ENCODE measurements around the gene HLA-DQA2. TPM values are rescaled to one million over a fixed set of nuclear protein-coding genes. Genes with fewer than 3 reads are reported as not detected.

The HLA-DQA2 gene
- total and polyA plus RNA-seq, 10 donors: 0.10 to 84.9 (median 6.3) TPM

DNA sequence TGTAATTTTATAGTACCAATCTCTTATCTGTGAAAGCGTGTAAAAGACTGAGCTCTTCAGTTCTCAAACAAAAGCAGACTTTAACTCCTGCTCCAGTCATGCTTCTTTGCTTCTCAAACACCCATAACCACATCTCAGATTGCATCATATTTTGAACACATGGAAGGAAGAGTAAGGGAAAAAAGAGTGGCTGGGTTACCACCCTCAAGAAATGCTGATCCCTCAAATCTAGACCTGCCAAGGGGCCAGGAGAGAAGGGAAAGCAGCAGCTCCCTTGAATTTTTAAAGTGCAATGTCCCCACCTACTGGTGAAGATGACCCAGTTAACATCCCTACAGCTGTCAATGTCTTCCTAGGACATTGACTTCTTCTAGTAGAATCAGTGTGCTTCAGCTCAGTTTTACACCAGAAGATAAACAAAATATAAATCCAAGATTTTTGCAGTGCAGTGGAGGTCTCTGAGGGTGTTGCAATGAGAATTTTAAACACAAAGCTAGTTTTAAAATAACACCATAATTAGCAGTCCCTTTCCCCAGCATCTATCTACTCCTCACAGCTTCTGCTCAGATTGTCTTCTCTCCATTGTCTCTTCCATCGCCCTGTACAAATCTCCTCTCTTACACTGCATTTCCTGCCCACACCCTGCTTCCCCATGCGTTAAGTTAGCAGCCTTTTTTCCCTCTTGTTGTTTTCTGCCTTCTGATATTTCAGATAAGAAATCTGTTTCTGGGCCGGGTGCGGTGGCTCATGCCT, 44.8 kb downstream of the HLA-DQA2 start:
- intact Hi-C loops (cut with DNase I; ENCODE audit: low total_unique reads): loop anchor here (5.0 kb wide), 1 partner anchor 374 kb away; no protein-coding TSS in a partner anchor
- peaks cover 0 to 10% (median 0%) of the 10 kb centered on the region in 8 donors for H3K9me3 ChIP-seq
- H3K4me3 ChIP-seq: no peak overlapping the region
- TF ChIP-seq POLR2AphosphoS5 (IDR thresholded peaks at IDR 0.05): no peak
- TF ChIP-seq, protein P1, sequence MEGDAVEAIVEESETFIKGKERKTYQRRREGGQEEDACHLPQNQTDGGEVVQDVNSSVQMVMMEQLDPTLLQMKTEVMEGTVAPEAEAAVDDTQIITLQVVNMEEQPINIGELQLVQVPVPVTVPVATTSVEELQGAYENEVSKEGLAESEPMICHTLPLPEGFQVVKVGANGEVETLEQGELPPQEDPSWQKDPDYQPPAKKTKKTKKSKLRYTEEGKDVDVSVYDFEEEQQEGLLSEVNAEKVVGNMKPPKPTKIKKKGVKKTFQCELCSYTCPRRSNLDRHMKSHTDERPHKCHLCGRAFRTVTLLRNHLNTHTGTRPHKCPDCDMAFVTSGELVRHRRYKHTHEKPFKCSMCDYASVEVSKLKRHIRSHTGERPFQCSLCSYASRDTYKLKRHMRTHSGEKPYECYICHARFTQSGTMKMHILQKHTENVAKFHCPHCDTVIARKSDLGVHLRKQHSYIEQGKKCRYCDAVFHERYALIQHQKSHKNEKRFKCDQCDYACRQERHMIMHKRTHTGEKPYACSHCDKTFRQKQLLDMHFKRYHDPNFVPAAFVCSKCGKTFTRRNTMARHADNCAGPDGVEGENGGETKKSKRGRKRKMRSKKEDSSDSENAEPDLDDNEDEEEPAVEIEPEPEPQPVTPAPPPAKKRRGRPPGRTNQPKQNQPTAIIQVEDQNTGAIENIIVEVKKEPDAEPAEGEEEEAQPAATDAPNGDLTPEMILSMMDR (IDR thresholded peaks at IDR 0.05 in 8 of 11, conservative IDR thresholded peaks at IDR 0.05 in 3 of 11): peak in 10 of 11 experiments; percentile 31 to 76 (median 68)
- no peak for TF ChIP-seq POLR2A (IDR thresholded peaks at IDR 0.05)
- peaks cover 0 to 11% (median 0%) of the 10 kb centered on the region in 7 donors for H3K27me3 ChIP-seq (replicated peaks in 1 of 7)
- WGBS, 5 donors: 39 to 55% (median 47%) methylated on average over 5 of the region's 5 CpGs
- H3K27ac ChIP-seq: no peak overlapping the region
- H3K36me3 ChIP-seq: no peaks in the 10 kb centered on the region
- H3K4me1 ChIP-seq: peaks cover 0 to 3% (median 0%) of the 10 kb centered on the region in 6 donors
- no peak for DNase-seq

GRCh38 chr6:32790306-32790705, 49.1 kb downstream of the HLA-DQA2 start:
- TF ChIP-seq, protein P1 (IDR thresholded peaks at IDR 0.05 in 8 of 11, conservative IDR thresholded peaks at IDR 0.05 in 3 of 11): no peak
- TF ChIP-seq POLR2A (IDR thresholded peaks at IDR 0.05): no peak
- TF ChIP-seq POLR2AphosphoS5 (IDR thresholded peaks at IDR 0.05): no peak
- Histone ChIP-seq H3K27me3 (replicated peaks in 1 of 7) (peaks cover 0 to 11% (median 0%) of the 10 kb centered on the region in 7 donors), H3K36me3 (no peaks in the 10 kb centered on the region), H3K27ac (no peak overlapping the region), H3K4me3 (no peak overlapping the region), H3K9me3 (no peaks in the 10 kb centered on the region), H3K4me1 (peaks cover 0 to 20% (median 16%) of the 10 kb centered on the region in 6 donors)
- intact Hi-C loops (cut with DNase I; ENCODE audit: low total_unique reads): no loop called here
- WGBS, 5 donors: 46 to 91% (median 81%) methylated on average over 2 of the region's 2 CpGs
- no peak for DNase-seq

- Histone ChIP-seq H3K27me3 (replicated peaks in 1 of 7) (peaks cover 0 to 3% (median 0%) of the 10 kb centered on the region in 7 donors), H3K9me3 (no peaks in the 10 kb centered on the region), H3K4me3 (no peak overlapping the region), H3K36me3 (no peaks in the 10 kb centered on the region), H3K27ac (no peak overlapping the region), H3K4me1 (peaks cover 0 to 44% (median 32%) of the 10 kb centered on the region in 6 donors)
- TF ChIP-seq POLR2A (IDR thresholded peaks at IDR 0.05): no peak
- TF ChIP-seq, protein P1 (IDR thresholded peaks at IDR 0.05 in 8 of 11, conservative IDR thresholded peaks at IDR 0.05 in 3 of 11): no peak
- TF ChIP-seq POLR2AphosphoS5 (IDR thresholded peaks at IDR 0.05): no peak
- intact Hi-C loops (cut with DNase I; ENCODE audit: low total_unique reads): no loop called here
- 54 to 87% (median 77%) methylated on average over 3 of the region's 3 CpGs for WGBS, 5 donors
- no peak for DNase-seq
Measured at GRCh38 chr6:32792901-32793435, 51.8 kb downstream of the HLA-DQA2 start.

DNA sequence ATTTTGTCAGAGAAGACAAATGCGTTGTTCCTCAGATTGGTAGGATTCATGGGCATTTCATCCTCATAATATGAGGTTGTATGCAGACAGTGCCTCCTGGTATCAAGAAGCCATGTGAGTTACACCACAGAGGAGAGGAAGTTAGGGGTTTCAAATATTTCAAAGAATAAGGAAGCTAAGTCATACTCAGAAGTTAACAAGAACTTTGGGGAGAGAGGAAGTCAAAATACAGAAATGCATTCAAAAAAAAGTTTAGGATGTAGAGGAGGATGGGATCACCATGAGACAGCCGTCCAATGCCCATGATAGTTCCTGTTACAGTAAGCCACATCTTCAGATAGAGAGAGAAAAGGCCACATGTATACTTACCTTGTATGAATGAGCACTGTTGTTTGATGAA, 53.3 kb downstream of the HLA-DQA2 start:
- H3K4me1 ChIP-seq: peaks cover 0 to 44% (median 32%) of the 10 kb centered on the region in 6 donors
- peaks cover 0 to 3% (median 0%) of the 10 kb centered on the region in 7 donors for H3K27me3 ChIP-seq (replicated peaks in 1 of 7)
- 13 to 43% (median 23%) methylated on average over 2 of the region's 2 CpGs for WGBS, 5 donors
- TF ChIP-seq POLR2AphosphoS5 (IDR thresholded peaks at IDR 0.05): no peak
- TF ChIP-seq POLR2A (IDR thresholded peaks at IDR 0.05): no peak
- TF ChIP-seq, protein P1 (IDR thresholded peaks at IDR 0.05 in 8 of 11, conservative IDR thresholded peaks at IDR 0.05 in 3 of 11): no peak
- intact Hi-C loops (cut with DNase I; ENCODE audit: low total_unique reads): no loop called here
- DNase-seq: no peak
- H3K9me3 ChIP-seq: peaks cover 0 to 14% (median 12%) of the 10 kb centered on the region in 8 donors
- no peaks in the 10 kb centered on the region for H3K36me3 ChIP-seq
- peak overlapping the region in 4 of 8 donors; percentile 15 to 52 (median 28) for H3K27ac ChIP-seq
- H3K4me3 ChIP-seq: no peak overlapping the region
